IPS-NIHi7 (cell line): ENCODE data around the gene PTCD2.
"Not testable (repeated sequence)": the region's sequence is repeated elsewhere in the genome, so short reads cannot be mapped to it uniquely, and the experiment has no call there.

Source experiments
- DNase-seq: peaks from one replicate; pipeline ENCODE4 v3.0.0; 2012; ENCODE audit warnings: mixed read lengths; ENCODE audit errors: extremely low spot score

PTCD2 gene

DNA sequence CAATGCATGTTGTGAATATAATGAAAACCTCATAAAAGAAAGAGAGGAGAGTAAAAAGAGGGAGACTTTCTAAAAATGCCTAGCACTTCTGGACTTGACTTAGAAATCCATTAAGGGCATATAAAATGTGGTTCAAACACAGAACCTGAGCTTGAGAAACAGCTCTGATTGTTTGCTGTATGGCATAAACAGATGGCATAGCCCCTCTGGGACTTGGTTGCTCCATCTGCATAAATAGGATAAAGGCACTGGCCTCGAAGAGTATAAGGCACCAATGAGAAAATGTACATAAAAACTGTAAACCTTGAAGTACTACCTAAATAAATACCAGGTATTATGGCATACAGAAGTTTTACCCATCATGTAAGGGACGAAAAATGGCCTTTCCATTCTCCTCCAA lies 23.9 kb upstream of the PTCD2 start:
- no peak for DNase-seq

- DNase-seq = not testable (repeated sequence)
Observed at GRCh38 chr5:72298136-72298535, 22.0 kb upstream of the PTCD2 start.

- DNase-seq = no peak
Observed at GRCh38 chr5:72298711-72299110, 21.5 kb upstream of the PTCD2 start.

DNA sequence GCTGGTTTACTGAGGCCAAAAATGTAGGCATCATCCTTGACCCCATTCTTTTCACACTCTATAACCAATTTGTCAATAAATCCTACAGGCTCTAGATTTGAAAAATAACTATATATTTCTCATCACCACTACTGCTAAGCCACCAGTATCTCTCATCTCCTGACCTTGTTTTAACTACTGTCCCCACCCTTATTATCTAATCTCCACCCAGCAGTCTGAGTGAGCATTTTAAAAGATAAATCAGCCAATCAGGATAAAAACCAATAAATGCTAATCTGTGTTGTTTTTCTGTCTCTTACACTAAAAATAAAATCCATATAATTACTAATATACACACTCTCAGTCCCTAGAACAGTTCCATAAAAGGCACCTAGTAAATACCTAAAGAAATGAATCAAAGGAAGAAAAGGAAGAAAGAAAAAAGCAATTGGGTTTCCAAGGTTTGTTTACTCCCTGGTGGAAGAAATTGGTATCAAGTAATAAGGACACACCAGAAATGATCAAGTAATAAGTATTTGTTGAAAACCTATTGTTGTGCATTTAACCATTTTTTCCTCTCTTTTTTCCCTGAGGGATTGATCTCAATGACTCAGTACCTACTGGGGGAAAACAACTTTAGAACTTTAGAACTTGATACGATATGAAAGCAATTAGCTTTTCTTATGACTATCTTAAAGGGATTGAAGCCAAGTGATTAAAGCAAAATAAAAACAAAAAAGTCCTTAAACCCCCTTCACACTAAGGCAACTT lies 19.4 kb upstream of the PTCD2 start:
- DNase-seq = no peak

- DNase-seq = no peak
Observed at GRCh38 chr5:72301557-72301956, 18.6 kb upstream of the PTCD2 start.

GRCh38 chr5:72302171-72302570 lies 18.0 kb upstream of the PTCD2 start:
- peak; percentile 64 for DNase-seq

DNA sequence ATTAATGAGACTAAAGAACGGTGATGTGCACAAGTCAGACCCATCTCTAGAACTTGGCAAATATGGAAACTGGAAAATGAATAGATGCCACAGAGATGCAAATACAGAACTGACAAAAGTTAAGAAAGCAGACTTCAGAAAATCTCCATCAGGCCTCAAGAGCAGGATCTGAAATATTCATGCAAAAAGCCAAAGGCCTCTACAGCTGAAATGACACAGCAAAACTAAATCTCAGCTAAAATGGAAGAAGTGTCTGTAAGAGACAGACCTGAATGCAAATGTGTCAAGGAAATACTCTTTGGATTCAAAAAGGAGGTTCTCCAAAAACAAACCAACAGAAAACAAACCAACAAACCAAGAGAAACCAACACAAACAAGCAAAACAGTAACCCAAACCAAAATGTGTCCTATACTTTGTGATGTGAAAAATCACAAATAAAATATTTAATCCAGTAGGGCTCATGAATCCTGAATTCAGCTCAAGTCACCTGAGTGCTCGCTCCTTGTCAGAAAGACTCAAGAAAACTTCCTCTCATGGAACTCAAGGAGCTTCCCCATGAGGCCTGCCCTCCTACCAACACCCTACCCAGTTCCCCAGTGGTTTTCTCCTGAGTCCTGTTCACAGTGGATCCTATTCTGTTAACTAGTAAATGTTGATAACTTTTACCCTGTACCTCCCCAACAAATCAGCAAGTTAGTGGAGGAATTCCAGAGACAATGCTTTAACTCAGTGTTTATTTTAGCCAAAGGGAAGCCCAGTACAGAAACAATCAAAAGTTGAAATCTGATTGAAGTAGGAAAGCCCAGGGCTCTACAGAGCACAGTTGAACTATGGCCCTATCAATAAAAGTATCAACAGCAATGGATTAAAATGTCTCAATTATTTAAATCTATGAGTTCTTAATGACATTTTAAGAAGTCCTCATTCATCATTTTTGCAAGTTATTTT lies 14.7 kb upstream of the PTCD2 start:
- no peak for DNase-seq

DNA sequence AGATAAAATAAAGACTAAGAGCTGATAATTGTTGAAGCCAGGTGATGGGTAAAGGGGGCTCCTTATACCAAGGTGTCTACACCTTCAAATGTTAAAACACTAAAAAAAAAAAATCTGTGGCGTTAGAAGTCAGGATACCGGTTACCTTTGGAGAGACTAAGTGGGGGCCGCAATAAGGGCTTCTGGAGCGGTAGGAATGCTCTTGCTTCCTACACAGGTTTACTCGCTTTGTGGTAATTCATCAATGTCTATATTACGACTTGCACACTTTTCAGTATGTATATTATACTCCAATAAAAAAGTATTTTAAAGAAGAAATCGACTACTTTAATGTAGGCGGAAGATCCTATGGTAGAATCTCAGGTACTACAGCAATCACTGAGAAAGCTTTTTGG lies 12.6 kb upstream of the PTCD2 start:
- DNase-seq = no peak

DNA sequence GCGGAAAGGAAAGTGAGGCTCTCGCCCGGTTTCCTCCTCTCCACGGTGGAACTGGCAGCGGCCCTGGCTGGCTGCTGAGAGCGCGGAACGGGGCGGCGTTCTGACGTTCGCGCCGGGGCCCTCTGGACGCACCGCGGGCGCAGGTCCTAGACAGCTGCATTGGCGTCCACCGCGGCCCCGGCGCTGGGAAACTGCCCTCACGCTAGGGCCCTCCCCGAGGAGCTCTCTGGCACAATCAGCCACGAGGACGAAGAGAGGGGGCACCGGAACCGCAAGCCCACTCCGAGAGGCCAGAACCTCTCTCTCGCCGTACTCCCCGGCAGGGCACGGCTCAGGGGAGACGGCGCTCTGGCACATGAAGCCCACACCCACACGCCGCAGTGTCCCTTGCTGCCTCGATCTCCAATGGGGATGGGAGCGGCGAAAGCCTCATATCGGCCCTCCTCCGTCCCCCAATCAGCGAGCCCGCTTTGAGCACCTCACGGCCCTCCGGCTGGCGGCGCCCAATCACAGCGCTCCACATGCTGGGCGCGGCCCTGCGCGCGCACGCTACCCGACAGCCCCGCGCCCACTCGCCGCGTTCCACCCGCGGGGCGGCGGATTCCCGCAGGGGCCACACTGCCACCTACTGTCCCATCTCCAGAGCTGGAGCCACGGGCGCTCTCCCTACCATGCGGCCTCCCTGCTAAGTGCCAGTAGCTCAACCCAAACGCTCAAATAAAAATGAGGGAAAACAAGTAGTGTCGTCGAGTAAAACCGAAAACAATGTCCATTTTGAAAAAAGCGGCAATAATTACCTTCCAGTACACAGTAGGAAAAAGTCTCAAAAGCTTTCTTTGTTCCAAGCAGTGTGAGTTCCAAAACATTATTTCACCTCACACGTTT lies 12.0 kb upstream of the PTCD2 start:
- peak; percentile 97 for DNase-seq

DNA sequence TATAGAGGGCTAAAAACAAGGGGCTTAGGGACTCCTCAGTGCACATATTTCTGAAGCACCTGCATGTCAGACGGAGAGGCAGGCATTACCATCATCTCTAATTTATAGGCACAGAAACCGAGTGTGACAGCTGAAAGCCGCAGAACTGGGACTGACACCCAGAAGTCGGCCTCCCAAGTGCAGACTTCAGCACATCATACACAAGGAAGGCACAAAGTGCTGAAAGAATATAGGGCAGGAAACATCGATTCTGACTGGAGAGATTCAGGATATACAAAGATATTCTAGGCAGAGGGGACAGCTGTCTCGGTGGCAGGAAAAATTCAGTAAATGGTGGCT lies 11.4 kb upstream of the PTCD2 start:
- DNase-seq = no peak

- DNase-seq = no peak
Observed at GRCh38 chr5:72313141-72313540, 7.0 kb upstream of the PTCD2 start.

GRCh38 chr5:72314571-72315172 lies 5.5 kb upstream of the PTCD2 start:
- no peak for DNase-seq

GRCh38 chr5:72319435-72319975 lies 668 bp upstream of the PTCD2 start:
- not testable (repeated sequence) for DNase-seq

DNA sequence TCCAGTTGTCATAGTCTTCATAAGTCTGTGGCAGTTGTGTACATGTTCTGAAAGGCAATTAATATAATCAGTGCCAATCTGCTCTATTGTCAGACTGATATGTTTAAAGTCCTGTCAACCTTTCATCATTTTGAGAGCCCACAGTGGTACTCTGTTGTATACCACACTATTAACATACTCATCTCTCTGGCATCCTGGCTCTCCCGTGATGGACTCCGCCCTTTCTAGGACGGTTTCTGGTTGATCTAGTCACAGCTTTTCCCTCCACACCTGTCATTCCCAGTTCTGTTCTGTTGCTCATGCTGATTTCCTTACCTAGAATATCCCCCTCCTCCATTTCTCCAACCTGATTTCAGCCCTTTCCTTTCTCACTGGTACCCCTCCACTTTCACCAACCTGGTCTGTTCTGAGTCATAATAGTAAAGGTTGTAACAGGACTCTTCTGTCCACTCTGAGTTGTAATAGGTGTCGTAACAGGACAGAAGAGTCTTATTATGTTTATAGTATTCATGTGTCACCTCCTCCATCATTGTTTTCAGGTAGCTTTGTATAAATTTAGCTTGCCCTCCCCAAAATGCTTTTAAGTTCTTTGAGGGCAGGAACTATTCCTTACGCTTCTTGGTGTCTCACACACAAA lies 4.1 kb downstream of the PTCD2 start:
- DNase-seq = no peak

DNA sequence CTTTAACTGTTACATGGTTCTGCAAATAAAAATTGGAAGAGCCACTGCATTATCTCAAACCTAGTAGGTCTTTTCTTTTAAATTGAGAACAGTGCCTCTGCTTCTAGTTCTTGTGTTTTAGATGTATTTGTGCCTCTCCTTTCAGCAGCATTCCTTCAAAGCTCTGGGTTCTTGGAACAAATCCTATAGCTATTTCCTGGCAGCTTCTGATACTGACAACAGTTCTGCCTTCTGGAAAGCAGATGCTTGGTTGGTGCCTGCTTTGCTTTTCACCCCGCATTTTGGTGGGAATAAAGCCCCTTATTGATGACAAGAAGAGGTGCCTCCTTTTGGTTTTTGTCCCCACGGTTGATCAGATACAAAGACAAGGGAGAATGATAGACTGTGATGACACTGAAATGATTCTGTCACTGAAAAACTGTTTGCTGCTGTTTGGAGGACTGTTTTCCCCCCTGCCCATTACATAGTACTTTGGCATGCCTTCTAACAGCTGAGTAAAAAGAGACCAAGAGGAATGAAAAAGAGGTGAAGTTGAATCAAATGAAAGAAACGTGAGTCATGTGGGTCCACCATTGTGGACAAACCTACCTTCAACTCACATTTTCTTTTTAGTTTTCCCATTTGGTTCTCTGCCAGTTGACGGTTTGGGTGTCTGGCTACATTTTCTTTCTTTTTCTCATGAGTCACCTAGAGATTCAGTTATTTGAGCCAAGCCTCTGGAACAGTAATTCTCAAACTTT lies 5.6 kb downstream of the PTCD2 start:
- DNase-seq = no peak

GRCh38 chr5:72326306-72326649 lies 6.1 kb downstream of the PTCD2 start:
- DNase-seq = no peak

DNA sequence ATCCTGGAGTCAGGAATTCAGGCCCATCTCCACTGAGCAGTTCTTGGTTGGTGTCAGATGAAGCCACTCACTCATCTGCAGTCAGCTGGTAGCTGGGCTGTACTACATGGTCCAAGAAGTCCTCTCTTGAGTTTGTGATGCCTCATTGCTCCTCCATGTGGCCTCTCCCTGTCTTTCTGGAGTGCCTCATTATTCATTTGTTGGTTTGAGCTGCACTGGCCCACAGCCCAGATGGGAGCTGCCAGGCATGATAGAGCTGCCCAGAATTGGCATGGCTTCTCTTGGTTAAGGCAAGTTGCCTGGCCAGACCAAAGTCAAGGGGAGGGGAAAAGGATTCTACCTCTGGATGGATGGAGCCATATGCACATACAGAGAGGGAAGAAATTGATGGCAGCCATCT lies 8.0 kb downstream of the PTCD2 start:
- no peak for DNase-seq

DNA sequence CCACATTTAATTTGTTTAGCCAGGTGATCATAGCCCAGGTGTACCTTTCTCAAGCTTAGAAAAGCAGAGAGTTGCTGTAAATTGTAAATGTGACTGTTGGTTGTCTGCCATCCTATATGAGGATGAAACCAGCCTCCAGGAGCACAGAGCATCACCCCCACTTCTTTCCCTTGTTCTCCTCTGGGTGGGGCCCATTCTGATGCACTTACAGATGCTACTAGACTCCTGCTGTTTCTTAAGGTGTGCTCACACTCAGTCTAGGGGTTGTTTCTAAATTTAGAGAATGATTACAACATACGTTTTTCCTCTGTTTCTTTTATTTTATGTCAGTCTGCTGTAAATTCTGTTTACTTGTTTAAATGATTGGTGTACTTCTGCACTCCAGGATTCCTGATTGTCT lies 10.5 kb downstream of the PTCD2 start:
- no peak for DNase-seq

GRCh38 chr5:72337159-72337558 lies 17.0 kb downstream of the PTCD2 start:
- DNase-seq = no peak

DNA sequence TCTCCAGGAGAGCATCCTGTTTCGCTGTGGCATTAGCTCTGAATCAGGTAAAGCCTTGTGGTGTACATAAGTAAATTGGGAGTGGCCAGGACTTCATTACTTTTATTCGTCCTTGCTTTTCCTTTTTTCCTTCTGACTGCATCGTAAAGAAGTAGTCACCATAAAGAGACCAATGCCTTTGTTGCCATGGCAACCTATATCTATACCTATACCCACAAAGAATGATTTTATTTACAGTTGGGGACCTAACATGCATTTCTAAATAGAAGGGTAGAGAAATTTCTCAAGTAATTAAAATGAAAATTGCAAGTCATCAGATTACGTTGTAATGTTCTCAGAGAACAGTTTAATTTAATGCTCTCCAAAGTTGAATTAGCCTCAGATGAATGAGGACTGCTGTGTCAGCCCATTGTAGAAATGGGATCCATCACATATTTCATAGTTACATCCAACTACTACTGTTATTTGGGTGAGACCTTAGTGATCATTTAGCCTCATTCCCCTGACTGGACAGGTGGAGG lies 18.6 kb downstream of the PTCD2 start:
- no peak for DNase-seq
